ENCODE measurements around the gene MAP2K6.

The MAP2K6 gene

DNA sequence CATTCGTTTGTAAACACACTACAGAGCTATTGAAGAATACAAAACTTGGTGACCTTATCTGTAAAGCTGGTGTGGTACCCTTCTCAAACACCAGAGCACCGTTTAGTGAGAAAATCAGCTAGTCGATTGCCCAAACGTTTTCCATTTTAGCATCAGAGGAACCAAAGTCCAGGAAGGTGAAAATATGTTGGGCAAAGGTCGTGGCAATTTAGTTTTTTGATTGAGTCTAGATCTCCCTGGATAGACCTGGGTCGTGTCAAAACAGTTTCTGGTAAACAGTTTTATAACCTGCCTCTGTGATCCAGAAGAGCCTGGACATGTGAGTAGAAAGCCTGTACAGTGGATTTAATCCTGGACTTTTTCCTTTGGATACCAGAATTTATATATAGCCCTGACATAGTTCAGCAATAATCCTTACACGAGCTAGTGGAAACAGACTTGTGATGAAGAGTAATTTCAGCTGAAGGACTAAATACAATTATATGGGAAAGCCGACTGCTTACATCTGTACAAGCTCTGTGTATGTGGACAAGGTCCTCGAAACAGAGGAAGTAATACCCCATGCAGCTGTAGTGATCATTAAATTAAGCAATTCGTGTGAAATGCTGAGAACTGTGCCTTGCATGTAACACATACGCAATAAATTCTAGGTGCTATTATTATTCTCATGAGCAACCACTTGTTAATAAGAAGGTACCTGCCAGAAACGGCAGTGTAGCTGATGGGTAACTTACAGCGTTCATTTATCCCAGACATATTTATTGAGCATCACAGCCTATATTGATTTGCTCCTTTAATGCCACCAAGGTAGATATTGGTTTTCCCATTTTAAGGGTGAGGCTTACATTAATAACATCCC, 72.5 kb downstream of the MAP2K6 start:
- Mint-ChIP-seq H3K27me3 (ENCODE audit: low read depth) (no peaks in the 10 kb centered on the region), H3K36me3 (ENCODE audit: low read depth) (peaks cover 12% of the 10 kb centered on the region), H3K9me3 (no peaks in the 10 kb centered on the region), H3K27ac (no peak overlapping the region), H3K4me1 (peaks cover 3% of the 10 kb centered on the region), H3K4me3 (no peak overlapping the region)
- TF ChIP-seq, protein P1, sequence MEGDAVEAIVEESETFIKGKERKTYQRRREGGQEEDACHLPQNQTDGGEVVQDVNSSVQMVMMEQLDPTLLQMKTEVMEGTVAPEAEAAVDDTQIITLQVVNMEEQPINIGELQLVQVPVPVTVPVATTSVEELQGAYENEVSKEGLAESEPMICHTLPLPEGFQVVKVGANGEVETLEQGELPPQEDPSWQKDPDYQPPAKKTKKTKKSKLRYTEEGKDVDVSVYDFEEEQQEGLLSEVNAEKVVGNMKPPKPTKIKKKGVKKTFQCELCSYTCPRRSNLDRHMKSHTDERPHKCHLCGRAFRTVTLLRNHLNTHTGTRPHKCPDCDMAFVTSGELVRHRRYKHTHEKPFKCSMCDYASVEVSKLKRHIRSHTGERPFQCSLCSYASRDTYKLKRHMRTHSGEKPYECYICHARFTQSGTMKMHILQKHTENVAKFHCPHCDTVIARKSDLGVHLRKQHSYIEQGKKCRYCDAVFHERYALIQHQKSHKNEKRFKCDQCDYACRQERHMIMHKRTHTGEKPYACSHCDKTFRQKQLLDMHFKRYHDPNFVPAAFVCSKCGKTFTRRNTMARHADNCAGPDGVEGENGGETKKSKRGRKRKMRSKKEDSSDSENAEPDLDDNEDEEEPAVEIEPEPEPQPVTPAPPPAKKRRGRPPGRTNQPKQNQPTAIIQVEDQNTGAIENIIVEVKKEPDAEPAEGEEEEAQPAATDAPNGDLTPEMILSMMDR (IDR thresholded peaks at IDR 0.05; ENCODE audit: unreplicated experiment in 3 of 3): no peak

GRCh38 chr17:69489313-69489712, 74.8 kb downstream of the MAP2K6 start:
- H3K4me1 Mint-ChIP-seq: peaks cover 12% of the 10 kb centered on the region

DNA sequence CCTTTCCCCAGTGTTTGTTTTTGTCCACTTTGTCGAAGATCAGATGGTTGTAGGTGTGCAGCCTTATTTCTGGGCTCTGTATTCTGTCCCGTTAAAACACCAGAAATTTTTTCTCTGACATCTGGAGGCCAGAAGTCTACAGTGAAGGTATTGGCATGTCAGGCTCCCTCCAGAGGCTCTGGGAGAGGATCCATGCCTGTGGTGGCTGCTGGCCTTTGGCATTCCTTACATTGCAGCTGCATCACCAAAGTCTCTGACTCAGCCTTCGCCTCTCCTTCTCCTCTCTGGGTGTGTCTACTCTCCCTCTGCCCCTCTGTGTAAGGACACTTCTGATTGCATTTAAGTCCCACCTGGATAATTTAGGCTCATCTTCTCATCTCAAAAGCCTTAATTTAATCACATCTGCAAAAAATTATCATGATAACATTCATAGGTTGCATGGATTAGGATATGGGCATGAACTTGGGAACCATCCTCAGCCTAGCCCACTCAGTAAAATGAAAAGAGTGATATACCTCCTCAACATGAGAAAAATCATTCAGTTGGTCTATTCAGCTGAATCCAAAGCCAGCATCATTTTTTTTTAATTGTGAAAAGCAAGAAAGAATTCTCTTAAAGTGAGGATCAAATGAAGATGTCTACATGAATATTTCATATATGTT, 78.0 kb downstream of the MAP2K6 start:
- Mint-ChIP-seq H3K4me3 (no peak overlapping the region), H3K36me3 (ENCODE audit: low read depth) (no peaks in the 10 kb centered on the region), H3K4me1 (peaks cover 12% of the 10 kb centered on the region), H3K27ac (peak overlapping the region in 1 of 3 experiments; percentile 51), H3K27me3 (ENCODE audit: low read depth) (no peaks in the 10 kb centered on the region), H3K9me3 (no peaks in the 10 kb centered on the region)
- TF ChIP-seq, protein P1 (IDR thresholded peaks at IDR 0.05; ENCODE audit: unreplicated experiment in 3 of 3): no peak

More at GRCh38 chr17:69489313-69489712, 74.8 kb downstream of the MAP2K6 start:
- H3K9me3 Mint-ChIP-seq: no peaks in the 10 kb centered on the region
- peak overlapping the region in 1 of 3 experiments; percentile 64 for H3K27ac Mint-ChIP-seq
- H3K36me3 Mint-ChIP-seq (ENCODE audit: low read depth): peaks cover 12% of the 10 kb centered on the region
- no peak overlapping the region for H3K4me3 Mint-ChIP-seq
- H3K27me3 Mint-ChIP-seq (ENCODE audit: low read depth): no peaks in the 10 kb centered on the region
- TF ChIP-seq, protein P1 (IDR thresholded peaks at IDR 0.05; ENCODE audit: unreplicated experiment in 3 of 3): no peak

DNA sequence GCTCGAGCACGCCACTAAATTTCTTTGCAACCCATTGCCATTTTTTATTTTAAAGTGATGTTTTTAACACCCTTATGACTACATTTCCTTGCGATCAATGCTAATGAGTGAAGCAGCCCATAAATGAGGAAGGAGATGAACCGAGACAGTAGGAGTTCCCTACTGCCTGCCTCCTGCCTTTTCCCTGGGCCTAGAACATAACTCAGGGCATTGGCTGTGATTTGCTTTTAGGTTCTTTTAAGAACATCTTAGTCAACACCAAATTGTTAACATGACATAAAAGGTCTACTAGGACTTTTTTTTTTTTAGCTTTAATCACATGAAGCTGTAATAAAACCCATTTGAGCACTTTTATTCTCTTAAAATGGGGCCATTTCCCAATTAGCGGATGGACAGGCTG, 81.3 kb downstream of the MAP2K6 start:
- Mint-ChIP-seq H3K36me3 (ENCODE audit: low read depth) (no peaks in the 10 kb centered on the region), H3K27ac (no peak overlapping the region), H3K27me3 (ENCODE audit: low read depth) (no peaks in the 10 kb centered on the region), H3K9me3 (no peaks in the 10 kb centered on the region), H3K4me3 (no peak overlapping the region), H3K4me1 (peaks cover 23% of the 10 kb centered on the region)
- TF ChIP-seq, protein P1 (IDR thresholded peaks at IDR 0.05; ENCODE audit: unreplicated experiment in 3 of 3): no peak

DNA sequence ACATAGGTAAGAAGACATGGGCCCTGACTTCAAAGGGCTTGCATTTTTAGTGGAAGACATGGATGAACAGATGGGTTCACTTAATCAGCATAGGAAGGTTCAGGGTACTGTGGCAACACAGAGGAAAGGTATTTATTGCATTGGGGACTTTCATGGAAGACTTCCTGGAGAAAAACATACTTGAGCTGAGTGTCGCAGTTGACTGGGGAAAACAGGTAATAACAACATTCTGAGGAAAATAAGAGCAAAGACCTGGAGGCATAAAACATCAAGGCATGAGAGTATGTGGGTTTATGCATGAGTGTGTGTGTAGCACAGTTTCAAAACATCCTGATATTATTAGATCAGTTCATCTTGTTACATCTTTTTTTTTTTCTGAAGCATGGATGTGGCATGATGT, 82.7 kb downstream of the MAP2K6 start:
- H3K27ac Mint-ChIP-seq: peak overlapping the region in 1 of 3 experiments; percentile 19
- no peaks in the 10 kb centered on the region for H3K9me3 Mint-ChIP-seq
- no peak overlapping the region for H3K4me3 Mint-ChIP-seq
- TF ChIP-seq, protein P1 (IDR thresholded peaks at IDR 0.05; ENCODE audit: unreplicated experiment in 3 of 3): no peak
- peaks cover 29% of the 10 kb centered on the region for H3K4me1 Mint-ChIP-seq
- no peaks in the 10 kb centered on the region for H3K36me3 Mint-ChIP-seq (ENCODE audit: low read depth)
- H3K27me3 Mint-ChIP-seq (ENCODE audit: low read depth): no peaks in the 10 kb centered on the region

All from nephron (organoid).